ENCODE measurements around the gene GABBR2.
A peak's percentile ranks its signal among the peaks of the same experiment; 100 is the strongest.

Gene GABBR2

DNA sequence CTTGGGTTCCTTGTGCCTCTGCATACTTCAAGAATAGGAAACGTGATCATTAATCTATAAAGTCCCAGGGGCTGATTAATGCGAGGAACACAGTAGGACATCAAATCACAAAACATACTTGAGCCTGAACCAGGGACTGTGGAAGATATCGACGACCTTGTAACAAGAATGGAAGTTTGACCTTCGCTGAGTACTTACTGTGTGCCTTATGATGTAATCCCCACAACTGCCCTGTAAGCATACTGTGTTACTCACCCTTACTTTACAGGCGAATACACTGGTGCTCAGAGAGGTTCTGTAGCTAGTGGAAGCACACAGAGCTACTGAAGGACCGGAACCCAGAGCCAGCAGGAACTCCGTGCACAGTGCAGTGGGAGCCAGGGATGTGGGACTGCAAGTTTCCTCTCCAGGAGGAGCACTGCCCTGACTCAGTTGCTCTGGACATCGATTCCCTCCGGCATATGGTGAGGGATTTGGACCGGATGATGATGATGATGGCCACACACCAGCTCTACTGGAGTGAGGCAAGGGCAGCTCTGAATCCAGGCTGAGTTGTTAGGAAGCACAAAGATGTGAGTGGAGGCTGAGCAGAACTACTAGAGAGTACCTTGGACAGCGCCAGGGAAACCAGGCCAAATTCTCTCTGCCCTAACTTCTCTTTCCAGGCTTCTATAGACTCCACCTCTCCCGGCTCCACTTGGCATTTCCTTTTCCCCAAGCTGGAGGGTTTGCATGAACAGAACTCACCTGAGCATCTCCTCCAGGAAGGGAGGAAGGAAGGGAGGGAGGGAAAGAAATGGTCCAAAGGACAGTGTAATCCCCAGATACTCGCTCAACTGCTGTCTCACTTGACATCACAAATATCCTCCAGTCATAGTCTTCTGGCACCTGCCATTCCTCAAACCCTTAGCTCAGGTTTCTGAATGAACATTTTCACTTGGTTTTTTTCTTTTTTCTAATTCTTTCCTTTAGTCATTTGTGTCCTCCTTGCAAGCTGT is 1.5 kb upstream of the GABBR2 start:
- TF ChIP-seq, protein P1, sequence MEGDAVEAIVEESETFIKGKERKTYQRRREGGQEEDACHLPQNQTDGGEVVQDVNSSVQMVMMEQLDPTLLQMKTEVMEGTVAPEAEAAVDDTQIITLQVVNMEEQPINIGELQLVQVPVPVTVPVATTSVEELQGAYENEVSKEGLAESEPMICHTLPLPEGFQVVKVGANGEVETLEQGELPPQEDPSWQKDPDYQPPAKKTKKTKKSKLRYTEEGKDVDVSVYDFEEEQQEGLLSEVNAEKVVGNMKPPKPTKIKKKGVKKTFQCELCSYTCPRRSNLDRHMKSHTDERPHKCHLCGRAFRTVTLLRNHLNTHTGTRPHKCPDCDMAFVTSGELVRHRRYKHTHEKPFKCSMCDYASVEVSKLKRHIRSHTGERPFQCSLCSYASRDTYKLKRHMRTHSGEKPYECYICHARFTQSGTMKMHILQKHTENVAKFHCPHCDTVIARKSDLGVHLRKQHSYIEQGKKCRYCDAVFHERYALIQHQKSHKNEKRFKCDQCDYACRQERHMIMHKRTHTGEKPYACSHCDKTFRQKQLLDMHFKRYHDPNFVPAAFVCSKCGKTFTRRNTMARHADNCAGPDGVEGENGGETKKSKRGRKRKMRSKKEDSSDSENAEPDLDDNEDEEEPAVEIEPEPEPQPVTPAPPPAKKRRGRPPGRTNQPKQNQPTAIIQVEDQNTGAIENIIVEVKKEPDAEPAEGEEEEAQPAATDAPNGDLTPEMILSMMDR (IDR thresholded peaks at IDR 0.05; ENCODE audit: low read depth, low read length, missing control alignments), result no peak
- peak; percentile 41 for DNase-seq (ENCODE audit: low read depth)
- no peak overlapping the region for H3K4me3 ChIP-seq (ENCODE audit: low read depth, low read length)
- in situ Hi-C loops (cut with HindIII; ENCODE audit: low sequenced_read_pairs), result no loop called here

- in situ Hi-C loops (cut with HindIII; ENCODE audit: low sequenced_read_pairs), result no loop called here
- TF ChIP-seq, protein P1 (IDR thresholded peaks at IDR 0.05; ENCODE audit: low read depth, low read length, missing control alignments), result no peak
- H3K4me3 ChIP-seq (ENCODE audit: low read depth, low read length), result peak overlapping the region; percentile 14
- no peak for DNase-seq (ENCODE audit: low read depth)
Observed at GRCh38 chr9:98708103-98708932, 417 bp downstream of the GABBR2 start.

DNA sequence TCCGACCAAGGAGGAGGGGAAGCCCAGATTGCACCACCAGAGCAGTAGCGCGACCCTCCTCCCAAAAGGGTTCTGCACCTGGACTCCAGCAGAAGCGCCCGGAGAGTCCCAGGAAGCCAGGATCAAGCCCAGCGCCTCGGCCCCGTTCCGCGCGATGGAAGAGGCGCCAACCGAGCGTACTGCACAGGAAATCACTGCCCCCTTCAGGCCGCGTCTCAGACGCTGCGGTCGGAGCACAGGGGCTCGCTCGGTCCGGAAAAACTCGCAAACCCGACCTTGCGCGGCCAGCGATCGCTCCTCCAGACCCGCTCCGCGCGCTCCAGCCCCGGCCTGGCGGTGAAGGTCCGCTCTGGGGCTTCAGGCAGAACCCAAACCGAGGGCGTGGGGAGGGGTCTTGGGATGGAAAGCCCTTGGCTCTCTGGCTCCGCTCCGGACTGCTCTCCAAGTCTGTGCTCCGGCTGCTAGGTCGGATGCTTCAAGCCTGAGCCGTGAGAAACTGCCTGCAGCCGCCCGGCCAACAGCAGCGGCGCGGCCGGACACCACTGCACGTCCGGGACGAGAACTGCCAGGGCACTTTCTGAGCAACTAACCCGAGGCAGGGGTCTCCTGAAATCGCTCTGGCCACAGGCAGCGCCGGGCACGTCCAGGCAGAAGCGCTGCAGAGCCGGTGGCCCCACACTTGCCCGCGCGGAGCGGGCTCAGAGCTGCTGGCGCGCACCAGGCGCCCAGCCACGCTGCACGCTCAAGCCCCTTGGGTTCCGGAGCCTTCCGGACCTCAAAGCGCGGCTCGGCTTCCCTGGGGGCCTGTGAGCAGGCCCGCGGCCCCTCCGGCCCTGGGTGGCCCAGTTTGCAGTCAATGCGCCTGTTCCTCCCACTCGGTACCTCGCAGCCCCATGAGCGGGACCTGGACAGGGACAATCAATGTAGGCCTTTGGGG is 1.3 kb downstream of the GABBR2 start:
- H3K4me3 ChIP-seq (ENCODE audit: low read depth, low read length), result no peak overlapping the region
- peak; percentile 27 for DNase-seq (ENCODE audit: low read depth)
- in situ Hi-C loops (cut with HindIII; ENCODE audit: low sequenced_read_pairs), result no loop called here
- TF ChIP-seq, protein P1 (IDR thresholded peaks at IDR 0.05; ENCODE audit: low read depth, low read length, missing control alignments), result peak; percentile 68

- no peak for DNase-seq (ENCODE audit: low read depth)
- no peak overlapping the region for H3K4me3 ChIP-seq (ENCODE audit: low read depth, low read length)
- in situ Hi-C loops (cut with HindIII; ENCODE audit: low sequenced_read_pairs), result no loop called here
- TF ChIP-seq, protein P1 (IDR thresholded peaks at IDR 0.05; ENCODE audit: low read depth, low read length, missing control alignments), result no peak
Observed at GRCh38 chr9:98706651-98707165, 2.0 kb downstream of the GABBR2 start.

GRCh38 chr9:98702835-98703380 is 5.8 kb downstream of the GABBR2 start:
- TF ChIP-seq, protein P1 (IDR thresholded peaks at IDR 0.05; ENCODE audit: low read depth, low read length, missing control alignments), result no peak
- in situ Hi-C loops (cut with HindIII; ENCODE audit: low sequenced_read_pairs), result no loop called here
- no peak overlapping the region for H3K4me3 ChIP-seq (ENCODE audit: low read depth, low read length)
- DNase-seq (ENCODE audit: low read depth), result no peak
